Caco-2 (cell line): Measurements from ENCODE around the gene CD40. TPM values are rescaled to one million over a fixed set of nuclear protein-coding genes. Genes with fewer than 3 reads are reported as not detected.

Experiments
- BruUV-seq: library from RNA; stranded (reverse); fragments of 400-500 nt; replicated peaks from 2 replicates; lab custom pipeline; 2021; lab: Mats Ljungman, UMichigan
- CTCF ChIA-PET: fragments of 300-600 bp; sonication (Branson Sonifier 250); formaldehyde crosslinking; loops from one replicate; lab custom pipeline; 2022; ENCODE audit warnings: antibody characterized with exemption; lab: Charles Lee
- POLR2A ChIA-PET: fragments of 300-600 bp; sonication (Branson Sonifier 250); formaldehyde crosslinking; loops from one replicate; lab custom pipeline; 2022; ENCODE audit warnings: antibody characterized with exemption; lab: Charles Lee
- DNase-seq, 2 experiments: peaks; one replicate each; pipeline versions ENCODE4 v3.0.0 to v3.0.0-alpha.2; 2020 to 2022
- H3K27me3 ChIP-seq: replicated peaks from 2 replicates; pipeline ENCODE4 v1.6.0; 2011; ENCODE audit warnings: low read length; ENCODE audit not compliant: control insufficient read depth, insufficient read depth
- H3K36me3 ChIP-seq: 2 replicates; pipeline ENCODE4 v1.5.1; 2011; ENCODE audit warnings: low read length; ENCODE audit not compliant: control insufficient read depth, insufficient read depth
- H3K4me1 ChIP-seq: fragments of 250-450 bp; sonication (Bioruptor Pico); 2 replicates; pipeline ENCODE4 v1.5.1; 2020; ENCODE audit warnings: mild to moderate bottlenecking
- H3K4me3 ChIP-seq: 2 replicates; pipeline ENCODE4 v1.5.1; 2011; ENCODE audit warnings: low read depth, mild to moderate bottlenecking, control low read depth, low read length
- H3K9me3 ChIP-seq: fragments of 250-450 bp; sonication (Bioruptor Pico); 2 replicates; pipeline ENCODE4 v1.5.1; 2020; ENCODE audit warnings: mild to moderate bottlenecking, moderate library complexity
- H3K27ac Mint-ChIP-seq: one replicate; pipeline ENCODE4 v1.8.0; 2022; ENCODE audit warnings: mixed read lengths; ENCODE audit not compliant: unreplicated experiment
- H3K27me3 Mint-ChIP-seq: one replicate; pipeline ENCODE4 v1.8.0; 2022; ENCODE audit warnings: mixed read lengths; ENCODE audit not compliant: insufficient read depth, unreplicated experiment
- H3K36me3 Mint-ChIP-seq: one replicate; pipeline ENCODE4 v1.8.0; 2022; ENCODE audit warnings: mild to moderate bottlenecking, mixed read lengths; ENCODE audit not compliant: insufficient read depth, unreplicated experiment
- H3K4me1 Mint-ChIP-seq: one replicate; pipeline ENCODE4 v1.8.0; 2022; ENCODE audit warnings: low read depth, mixed read lengths; ENCODE audit not compliant: unreplicated experiment
- H3K4me3 Mint-ChIP-seq: one replicate; pipeline ENCODE4 v1.8.0; 2022; ENCODE audit warnings: mild to moderate bottlenecking, moderate library complexity, mixed read lengths; ENCODE audit not compliant: unreplicated experiment
- H3K9me3 Mint-ChIP-seq: one replicate; pipeline ENCODE4 v1.8.0; 2022; ENCODE audit warnings: mixed read lengths; ENCODE audit not compliant: unreplicated experiment
- CTCF ChIP-seq, 2 experiments: fragments of 200-600 bp in 1 of 2; IDR thresholded peaks; 1 replicate in 1 of 2; 2 replicates in 1 of 2; pipeline versions ENCODE4 v1.5.1 to v1.8.0; 2011 to 2022; ENCODE audit warnings: antibody characterized with exemption in 1 of 2, control low read depth in 1 of 2, inconsistent platforms in 1 of 2, low read depth in 1 of 2, low read length in 1 of 2, mild to moderate bottlenecking in 1 of 2, moderate library complexity in 1 of 2; ENCODE audit not compliant: insufficient read depth in 1 of 2, severe bottlenecking in 1 of 2, unreplicated experiment in 1 of 2
- intact Hi-C: fragments of 100-400 bp; cut with micrococcal nuclease; formaldehyde crosslinking; loops from one replicate; pipeline ENCODE4 v1.10.0; 2022; ENCODE audit not compliant: unreplicated experiment
- total RNA-seq: library from RNA; stranded (reverse); gene quantifications from 2 replicates; pipeline ENCODE4 v1.2.3, GENCODE V29; 2022

CD40 gene
- total RNA-seq, 1 experiment from 2014 or later, result not detected

- no TSS peak for BruUV-seq
- Histone ChIP-seq H3K36me3 (no peaks in the 10 kb centered on the region), H3K4me1 (no peaks in the 10 kb centered on the region), H3K27me3 (peaks cover 4% of the 10 kb centered on the region; the same call in 1 of the 2 replicates), H3K4me3 (no peak overlapping the region), H3K9me3 (no peaks in the 10 kb centered on the region)
- Mint-ChIP-seq H3K36me3 (no peaks in the 10 kb centered on the region), H3K4me1 (no peaks in the 10 kb centered on the region), H3K27me3 (peaks cover 47% of the 10 kb centered on the region), H3K9me3 (no peaks in the 10 kb centered on the region), H3K27ac (no peak overlapping the region), H3K4me3 (no peak overlapping the region)
- intact Hi-C loops, result no loop called here
- ChIA-PET POLR2A (no interaction called here), CTCF (no interaction called here)
- TF ChIP-seq CTCF (IDR thresholded peaks at IDR 0.05; ENCODE audit: insufficient read depth in 1 of 2, low read depth in 1 of 2, low read length in 1 of 2, severe bottlenecking in 1 of 2, unreplicated experiment in 1 of 2), result no peak
- DNase-seq, result peak in 1 of 2 experiments; percentile 22
These were observed 5.5 kb downstream of the CD40 start for GRCh38 chr20:46123482-46124245.

GRCh38 chr20:46126440-46127056 is 8.4 kb downstream of the CD40 start:
- Mint-ChIP-seq H3K27ac (no peak overlapping the region), H3K4me3 (no peak overlapping the region), H3K27me3 (peaks cover 48% of the 10 kb centered on the region), H3K9me3 (no peaks in the 10 kb centered on the region), H3K36me3 (no peaks in the 10 kb centered on the region), H3K4me1 (no peaks in the 10 kb centered on the region)
- BruUV-seq, result no TSS peak
- intact Hi-C loops, result no loop called here
- Histone ChIP-seq H3K27me3 (peaks cover 10% of the 10 kb centered on the region), H3K36me3 (no peaks in the 10 kb centered on the region), H3K4me3 (no peak overlapping the region), H3K4me1 (no peaks in the 10 kb centered on the region), H3K9me3 (no peaks in the 10 kb centered on the region)
- ChIA-PET POLR2A (no interaction called here), CTCF (no interaction called here)
- TF ChIP-seq CTCF (IDR thresholded peaks at IDR 0.05; ENCODE audit: insufficient read depth in 1 of 2, low read depth in 1 of 2, low read length in 1 of 2, severe bottlenecking in 1 of 2, unreplicated experiment in 1 of 2), result no peak
- no peak for DNase-seq

- BruUV-seq, result no TSS peak
- peaks cover 42% of the 10 kb centered on the region for H3K27me3 Mint-ChIP-seq
- no peak overlapping the region for H3K4me3 ChIP-seq
- no peak overlapping the region for H3K27ac Mint-ChIP-seq
- H3K4me1 ChIP-seq, result no peaks in the 10 kb centered on the region
- no peaks in the 10 kb centered on the region for H3K9me3 ChIP-seq
- no peak for DNase-seq
- H3K27me3 ChIP-seq, result peaks cover 10% of the 10 kb centered on the region
- intact Hi-C loops, result no loop called here
- H3K36me3 Mint-ChIP-seq, result no peaks in the 10 kb centered on the region
- no peaks in the 10 kb centered on the region for H3K9me3 Mint-ChIP-seq
- H3K4me1 Mint-ChIP-seq, result no peaks in the 10 kb centered on the region
- ChIA-PET POLR2A (no interaction called here), CTCF (interaction anchor here (0.9 to 1.3 kb wide), 4 partner anchors 8 to 279 kb away, joined by 4 to 6 read pairs (median 4); partner anchors contain the start of genes CD40 and ELMO2)
- no peak overlapping the region for H3K4me3 Mint-ChIP-seq
- no peaks in the 10 kb centered on the region for H3K36me3 ChIP-seq
- no peak for TF ChIP-seq CTCF (IDR thresholded peaks at IDR 0.05; ENCODE audit: insufficient read depth in 1 of 2, low read depth in 1 of 2, low read length in 1 of 2, severe bottlenecking in 1 of 2, unreplicated experiment in 1 of 2)
These were observed 9.4 kb downstream of the CD40 start for GRCh38 chr20:46127396-46128010.
